T47D (cell line): ENCODE results near the gene THYN1.

ENCODE experiments used
- DNase-seq, 2 experiments: peaks; one replicate each; pipeline versions ENCODE4 v3.0.0 to v3.0.0-alpha.2; 2011 to 2012; ENCODE audit warnings: low read depth in 1 of 2, low spot score in 1 of 2
- JUND ChIP-seq: IDR thresholded peaks from 2 replicates; pipeline ENCODE4 v1.6.1; 2012; ENCODE audit warnings: low read depth
- in situ Hi-C: cut with HindIII; loops from 2 replicates; pipeline ENCODE4 v1.10.0; 2016; ENCODE audit warnings: low sequenced_read_pairs, low pct_unique_long_range_greater_than_20kb

THYN1 gene

GRCh38 chr11:134236834-134237556 lies 16.2 kb downstream of the THYN1 start:
- DNase-seq = no peak
- no peak for TF ChIP-seq JUND
- in situ Hi-C loops = no loop called here

- no peak for DNase-seq
- TF ChIP-seq JUND = no peak
- in situ Hi-C loops = no loop called here
Observed at GRCh38 chr11:134235399-134235798, 17.8 kb downstream of the THYN1 start.

- in situ Hi-C loops = no loop called here
- no peak for DNase-seq
- no peak for TF ChIP-seq JUND
Observed at GRCh38 chr11:134233729-134234179, 19.4 kb downstream of the THYN1 start.

GRCh38 chr11:134231958-134232659 lies 21.0 kb downstream of the THYN1 start:
- no peak for TF ChIP-seq JUND
- in situ Hi-C loops = no loop called here
- no peak for DNase-seq

GRCh38 chr11:134230339-134230738 lies 22.8 kb downstream of the THYN1 start:
- no peak for DNase-seq
- in situ Hi-C loops = no loop called here
- TF ChIP-seq JUND = no peak

GRCh38 chr11:134229126-134229790 lies 23.9 kb downstream of the THYN1 start:
- no peak for DNase-seq
- in situ Hi-C loops = no loop called here
- TF ChIP-seq JUND = no peak

GRCh38 chr11:134228625-134229024 lies 24.5 kb downstream of the THYN1 start:
- in situ Hi-C loops = no loop called here
- no peak for TF ChIP-seq JUND
- no peak for DNase-seq

GRCh38 chr11:134226806-134227325 lies 26.3 kb downstream of the THYN1 start:
- in situ Hi-C loops = no loop called here
- no peak for DNase-seq

GRCh38 chr11:134224710-134225664 lies 28.2 kb downstream of the THYN1 start:
- DNase-seq = peak; percentile 66 to 91
- no peak for TF ChIP-seq JUND
- in situ Hi-C loops = no loop called here

More at GRCh38 chr11:134226806-134227325, 26.3 kb downstream of the THYN1 start:
- TF ChIP-seq JUND = no peak

- DNase-seq = peak; percentile 99 to 100
- in situ Hi-C loops = no loop called here
- TF ChIP-seq JUND = no peak
Observed at GRCh38 chr11:134223836-134224709, 29.1 kb downstream of the THYN1 start, which contains the start of the genes NCAPD3 and VPS26B. Gene NCAPD3 (minus strand): TSS chr11:134223967. CDS start chr11:134223926, 41 bp downstream. Gene VPS26B (plus strand): TSS chr11:134224671. CDS start chr11:134225123, 452 bp downstream.

- in situ Hi-C loops = no loop called here
- TF ChIP-seq JUND = no peak
- DNase-seq = peak in 1 of 2 experiments; percentile 18
Observed at GRCh38 chr11:134223121-134223520, 30.0 kb downstream of the THYN1 start.
